RKO (cell line): Measurements from ENCODE around the gene LAMB4.

Experiments
- DNase-seq: peaks from one replicate; pipeline ENCODE4 v3.0.0-alpha.2; 2016; ENCODE audit warnings: low spot score

Gene LAMB4

GRCh38 chr7:108012499-108013430 lies 117.4 kb downstream of the LAMB4 start:
- peak; percentile 90 for DNase-seq

GRCh38 chr7:108010377-108010776 lies 119.8 kb downstream of the LAMB4 start:
- no peak for DNase-seq

GRCh38 chr7:108009873-108010272 lies 120.3 kb downstream of the LAMB4 start:
- DNase-seq: no peak

GRCh38 chr7:108008827-108009226 lies 121.3 kb downstream of the LAMB4 start:
- no peak for DNase-seq

- DNase-seq: no peak
Observed at GRCh38 chr7:108008240-108008639, 121.9 kb downstream of the LAMB4 start.

DNA sequence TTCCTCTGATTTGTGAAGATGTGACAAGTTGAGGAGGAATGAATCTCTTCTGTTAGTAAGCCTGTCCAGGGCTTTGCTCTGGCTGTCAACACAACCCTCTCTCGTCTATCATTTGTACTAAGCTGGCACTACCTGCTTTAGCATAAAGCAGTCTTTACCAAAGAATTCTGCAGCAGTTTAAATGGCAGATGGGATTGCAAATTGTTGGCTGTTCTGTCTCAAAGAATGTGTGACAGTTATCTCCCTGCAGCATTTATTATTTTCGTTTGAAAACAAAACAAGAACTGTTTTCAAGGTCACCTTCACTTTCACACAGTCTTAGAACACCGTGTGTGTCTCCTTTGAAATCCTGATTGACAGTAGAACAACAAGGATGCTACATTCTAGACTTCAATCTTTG lies 122.4 kb downstream of the LAMB4 start:
- no peak for DNase-seq

DNA sequence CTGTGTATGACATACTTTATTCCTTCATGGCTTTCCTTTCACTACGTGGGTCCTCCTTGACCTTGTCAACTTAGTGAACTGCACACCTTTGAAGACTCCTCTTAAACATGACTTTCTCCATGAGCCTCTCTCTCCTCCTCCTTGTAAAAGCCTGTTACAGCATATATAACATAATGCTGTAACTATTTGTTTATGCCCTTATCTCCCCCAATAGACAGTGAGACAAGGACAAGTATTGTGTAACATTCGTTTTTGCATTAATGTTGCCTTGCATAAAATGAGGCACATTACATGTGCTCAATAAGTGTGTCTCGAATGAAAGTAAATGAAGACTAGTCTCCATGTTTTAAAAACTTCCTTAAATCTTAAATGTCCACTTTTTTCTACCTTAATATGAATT lies 122.9 kb downstream of the LAMB4 start:
- no peak for DNase-seq

DNA sequence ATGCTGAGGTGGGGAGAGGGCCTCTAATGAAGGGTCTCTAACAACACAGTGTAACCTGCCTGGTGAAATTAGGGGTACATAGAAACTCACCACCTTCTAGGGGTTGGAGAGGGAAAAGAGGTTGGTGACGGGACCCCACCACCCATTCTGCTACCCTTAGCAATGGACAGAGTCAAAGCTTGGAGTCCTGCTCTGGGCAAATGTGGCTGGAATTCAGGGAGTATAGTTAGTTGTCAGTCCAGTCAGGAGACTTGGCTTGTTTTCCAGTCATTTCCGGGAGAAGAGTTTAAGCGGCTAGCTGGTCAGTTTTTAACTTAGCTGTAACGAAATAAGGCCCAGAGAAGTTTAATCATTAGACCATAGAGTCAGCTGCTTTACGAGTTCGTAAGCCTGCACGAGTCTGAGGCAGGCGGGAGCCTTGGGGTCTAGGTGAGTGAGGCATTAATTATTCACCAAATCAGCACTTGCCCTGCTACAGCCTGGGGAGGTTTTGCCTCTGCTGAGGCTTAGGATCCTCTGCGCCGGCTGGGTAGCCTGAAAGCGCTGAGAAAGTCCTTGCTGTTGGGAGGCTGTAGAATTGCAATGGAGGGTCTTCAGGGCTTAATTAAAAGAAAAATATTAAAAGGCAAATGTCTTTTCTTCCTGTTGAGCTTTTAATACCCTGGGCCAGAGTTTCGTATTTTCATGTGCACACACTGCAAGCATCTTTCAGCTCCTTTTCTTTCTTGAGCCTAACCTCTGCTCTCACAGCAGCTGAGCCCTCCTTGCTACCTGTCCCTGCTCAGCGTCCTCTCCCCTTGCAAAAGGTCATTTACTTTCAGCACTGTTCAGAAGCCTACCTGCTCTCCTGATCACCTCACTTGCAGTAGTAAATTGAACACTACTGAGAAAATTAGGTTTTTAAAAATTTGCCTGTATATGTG lies 125.7 kb downstream of the LAMB4 start:
- DNase-seq: peak; percentile 67

GRCh38 chr7:108003599-108003935 lies 126.6 kb downstream of the LAMB4 start:
- no peak for DNase-seq

DNA sequence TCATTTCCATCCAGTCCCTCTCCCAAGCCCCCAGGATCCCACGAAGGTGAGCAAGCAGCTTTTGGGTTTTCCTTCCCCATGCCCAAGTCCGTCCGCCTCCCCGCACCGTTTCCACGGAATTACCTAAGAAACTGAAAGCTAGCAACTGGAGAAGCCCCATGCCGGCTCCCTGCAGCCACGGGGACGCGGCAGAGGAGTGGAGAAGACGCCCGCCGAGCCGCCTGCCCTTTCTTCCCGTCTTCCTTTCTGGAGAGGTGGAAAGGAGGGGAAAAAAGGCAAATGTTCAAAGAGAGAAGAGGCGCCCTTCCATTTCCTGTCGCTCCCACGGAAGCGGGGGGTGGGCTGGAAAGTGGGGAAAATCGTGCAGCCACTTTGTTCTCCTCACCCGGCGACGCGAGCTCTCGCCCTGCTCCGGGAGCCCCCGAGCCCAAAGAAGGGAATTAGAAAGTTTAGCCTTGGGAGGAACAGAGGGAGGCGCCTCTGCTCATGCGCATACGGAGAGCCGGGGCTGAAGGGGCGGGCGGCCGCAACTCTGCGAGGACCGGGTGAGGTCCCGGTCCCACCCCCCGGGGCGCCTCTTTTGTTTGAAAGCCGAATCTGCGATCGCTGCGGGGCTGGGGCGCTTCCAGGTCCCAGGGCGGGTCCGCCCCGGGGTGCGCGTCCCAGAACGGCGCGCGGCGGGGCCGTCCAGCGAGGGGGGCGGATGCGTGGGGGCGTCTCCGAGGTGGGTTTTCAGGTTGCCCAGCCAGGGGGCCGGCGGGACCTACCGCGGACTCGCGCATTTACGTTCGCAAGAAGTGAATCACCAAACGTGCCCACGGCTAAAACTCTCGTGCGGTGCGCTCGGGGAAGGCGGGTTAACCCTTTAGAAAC lies 127.2 kb downstream of the LAMB4 start, which contains the start of gene LAMB1:
LAMB1 (minus strand) TSS at position 436 of the 873 bp plus-strand sequence; CDS start at position 160, 276 bp downstream.
- DNase-seq: peak; percentile 82

GRCh38 chr7:108001764-108002725 lies 128.1 kb downstream of the LAMB4 start:
- DNase-seq: peak; percentile 58

- peak; percentile 49 for DNase-seq
Observed at GRCh38 chr7:108000875-108001763, 129.0 kb downstream of the LAMB4 start.

GRCh38 chr7:107999779-108000560 lies 130.2 kb downstream of the LAMB4 start:
- no peak for DNase-seq

- DNase-seq: no peak
Observed at GRCh38 chr7:107998660-107999480, 131.3 kb downstream of the LAMB4 start.

DNA sequence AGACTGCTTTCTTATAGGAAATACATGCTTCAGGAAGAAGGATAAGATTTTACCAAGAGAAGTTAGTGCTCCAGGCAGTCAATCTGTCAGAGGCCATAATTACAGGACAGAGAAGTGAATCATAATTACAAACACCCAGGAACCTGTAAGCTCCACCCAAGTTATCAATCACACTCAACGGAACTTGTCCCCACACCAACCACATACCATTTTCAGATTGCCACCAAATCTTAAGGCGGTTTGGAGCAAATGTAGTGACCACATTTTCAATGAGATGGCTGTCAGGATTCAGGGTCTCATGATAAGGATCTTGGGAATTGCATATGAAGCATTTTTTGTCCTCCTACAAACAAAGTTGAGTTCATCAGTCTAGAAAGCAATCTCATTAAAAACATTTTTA lies 132.0 kb downstream of the LAMB4 start:
- peak; percentile 40 for DNase-seq

DNA sequence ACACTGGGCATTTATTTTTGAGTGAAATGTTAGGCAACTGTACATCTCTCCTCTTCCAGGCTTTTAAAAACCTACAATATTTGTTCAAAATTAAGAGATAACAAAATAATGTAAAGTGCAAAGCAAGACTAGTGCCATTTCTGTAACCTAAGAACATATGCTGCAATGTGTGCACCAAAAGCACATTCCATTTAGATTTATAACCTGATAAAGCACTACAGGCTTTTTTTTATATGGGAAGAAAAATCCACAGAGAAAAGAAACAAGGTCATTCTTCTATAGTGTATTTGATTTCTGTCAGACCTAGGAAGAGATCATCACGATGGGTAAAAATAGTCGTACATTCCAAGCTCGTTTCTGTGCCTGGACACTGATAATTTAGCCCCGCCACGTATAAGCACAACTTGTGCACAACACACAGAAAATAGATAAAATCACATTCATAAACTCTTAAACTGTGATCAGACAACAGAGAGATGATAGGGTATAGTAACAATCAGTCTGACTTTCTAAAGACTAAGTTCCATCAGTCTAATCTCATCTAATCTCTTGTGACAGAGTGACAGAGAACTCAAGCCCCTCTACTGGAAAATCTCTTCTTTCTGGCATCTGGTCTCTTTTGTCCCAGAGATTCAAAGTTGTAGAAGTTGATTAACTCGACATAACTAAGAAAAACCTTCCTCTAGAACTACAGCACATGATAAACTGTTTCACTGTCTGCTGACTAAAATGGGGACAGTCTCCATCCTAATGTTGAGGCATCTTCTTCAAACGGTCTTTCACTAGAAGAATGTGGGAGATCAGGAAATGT lies 133.9 kb downstream of the LAMB4 start:
- no peak for DNase-seq
